Measurements from ENCODE around the gene HIPK2.

- TF ChIP-seq, protein P1, sequence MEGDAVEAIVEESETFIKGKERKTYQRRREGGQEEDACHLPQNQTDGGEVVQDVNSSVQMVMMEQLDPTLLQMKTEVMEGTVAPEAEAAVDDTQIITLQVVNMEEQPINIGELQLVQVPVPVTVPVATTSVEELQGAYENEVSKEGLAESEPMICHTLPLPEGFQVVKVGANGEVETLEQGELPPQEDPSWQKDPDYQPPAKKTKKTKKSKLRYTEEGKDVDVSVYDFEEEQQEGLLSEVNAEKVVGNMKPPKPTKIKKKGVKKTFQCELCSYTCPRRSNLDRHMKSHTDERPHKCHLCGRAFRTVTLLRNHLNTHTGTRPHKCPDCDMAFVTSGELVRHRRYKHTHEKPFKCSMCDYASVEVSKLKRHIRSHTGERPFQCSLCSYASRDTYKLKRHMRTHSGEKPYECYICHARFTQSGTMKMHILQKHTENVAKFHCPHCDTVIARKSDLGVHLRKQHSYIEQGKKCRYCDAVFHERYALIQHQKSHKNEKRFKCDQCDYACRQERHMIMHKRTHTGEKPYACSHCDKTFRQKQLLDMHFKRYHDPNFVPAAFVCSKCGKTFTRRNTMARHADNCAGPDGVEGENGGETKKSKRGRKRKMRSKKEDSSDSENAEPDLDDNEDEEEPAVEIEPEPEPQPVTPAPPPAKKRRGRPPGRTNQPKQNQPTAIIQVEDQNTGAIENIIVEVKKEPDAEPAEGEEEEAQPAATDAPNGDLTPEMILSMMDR (IDR thresholded peaks at IDR 0.05): no peak
- TF ChIP-seq POLR2AphosphoS5 (IDR thresholded peaks at IDR 0.05): no peak
- no peak for TF ChIP-seq POLR2A (IDR thresholded peaks at IDR 0.05)
- TF ChIP-seq EP300 (IDR thresholded peaks at IDR 0.05): no peak
These were observed 9.5 kb downstream of the HIPK2 start for GRCh38 chr7:139768249-139768824.
